Ovary (tissue), 3 donors: ENCODE measurements around the gene MACC1.

Experiments used
- POLR2A ChIP-seq: fragments of 450-650 bp; IDR thresholded peaks from one replicate; pipeline ENCODE4 v1.6.1; 2017; ENCODE audit warnings: antibody characterized with exemption, mild to moderate bottlenecking, moderate library complexity
- TF ChIP-seq, protein P1 (sequence below), 3 donors: fragments of 450-650 bp in 2 of 3; fragments of 200-600 bp in 1 of 3; IDR thresholded peaks; one replicate each; pipeline versions ENCODE4 v1.5.1 to v1.8.0; 2016 to 2022; ENCODE audit warnings: antibody characterized with exemption in 3 of 3, mild to moderate bottlenecking in 1 of 3
- donor health status: DM: no; HTN: no; CAD: no.

DNA sequence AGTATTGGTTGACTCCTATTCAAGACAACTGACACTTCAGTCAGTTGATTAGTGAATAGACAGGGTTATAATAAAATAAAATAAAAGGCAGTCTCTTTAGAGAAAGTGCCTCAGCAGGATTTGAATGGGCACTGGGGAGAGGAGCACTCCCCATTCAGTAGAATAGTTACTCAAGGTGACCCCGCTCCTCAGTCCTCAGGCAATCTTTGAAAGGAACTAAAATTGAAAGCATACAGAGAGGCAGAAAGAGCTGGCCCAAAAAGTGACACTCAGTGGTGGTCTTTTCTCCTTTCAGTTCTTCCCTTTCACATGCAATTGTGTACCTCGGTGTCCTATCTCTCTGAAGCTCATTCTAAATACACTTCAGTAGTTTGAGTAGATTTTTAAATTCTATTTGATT lies 47.4 kb upstream of the MACC1 start:
- TF ChIP-seq, protein P1, sequence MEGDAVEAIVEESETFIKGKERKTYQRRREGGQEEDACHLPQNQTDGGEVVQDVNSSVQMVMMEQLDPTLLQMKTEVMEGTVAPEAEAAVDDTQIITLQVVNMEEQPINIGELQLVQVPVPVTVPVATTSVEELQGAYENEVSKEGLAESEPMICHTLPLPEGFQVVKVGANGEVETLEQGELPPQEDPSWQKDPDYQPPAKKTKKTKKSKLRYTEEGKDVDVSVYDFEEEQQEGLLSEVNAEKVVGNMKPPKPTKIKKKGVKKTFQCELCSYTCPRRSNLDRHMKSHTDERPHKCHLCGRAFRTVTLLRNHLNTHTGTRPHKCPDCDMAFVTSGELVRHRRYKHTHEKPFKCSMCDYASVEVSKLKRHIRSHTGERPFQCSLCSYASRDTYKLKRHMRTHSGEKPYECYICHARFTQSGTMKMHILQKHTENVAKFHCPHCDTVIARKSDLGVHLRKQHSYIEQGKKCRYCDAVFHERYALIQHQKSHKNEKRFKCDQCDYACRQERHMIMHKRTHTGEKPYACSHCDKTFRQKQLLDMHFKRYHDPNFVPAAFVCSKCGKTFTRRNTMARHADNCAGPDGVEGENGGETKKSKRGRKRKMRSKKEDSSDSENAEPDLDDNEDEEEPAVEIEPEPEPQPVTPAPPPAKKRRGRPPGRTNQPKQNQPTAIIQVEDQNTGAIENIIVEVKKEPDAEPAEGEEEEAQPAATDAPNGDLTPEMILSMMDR (IDR thresholded peaks at IDR 0.05) = no peak
- TF ChIP-seq POLR2A = no peak
